NCI-H82 treated with DMSO at 0.1 percent for 48 hours (cell line): ENCODE results near the gene PFKP.

Source experiments
- DNase-seq: peaks from one replicate; lab custom pipeline; 2025; ENCODE audit not compliant: unreplicated experiment; lab: John Stamatoyannopoulos, UW

PFKP gene

DNA sequence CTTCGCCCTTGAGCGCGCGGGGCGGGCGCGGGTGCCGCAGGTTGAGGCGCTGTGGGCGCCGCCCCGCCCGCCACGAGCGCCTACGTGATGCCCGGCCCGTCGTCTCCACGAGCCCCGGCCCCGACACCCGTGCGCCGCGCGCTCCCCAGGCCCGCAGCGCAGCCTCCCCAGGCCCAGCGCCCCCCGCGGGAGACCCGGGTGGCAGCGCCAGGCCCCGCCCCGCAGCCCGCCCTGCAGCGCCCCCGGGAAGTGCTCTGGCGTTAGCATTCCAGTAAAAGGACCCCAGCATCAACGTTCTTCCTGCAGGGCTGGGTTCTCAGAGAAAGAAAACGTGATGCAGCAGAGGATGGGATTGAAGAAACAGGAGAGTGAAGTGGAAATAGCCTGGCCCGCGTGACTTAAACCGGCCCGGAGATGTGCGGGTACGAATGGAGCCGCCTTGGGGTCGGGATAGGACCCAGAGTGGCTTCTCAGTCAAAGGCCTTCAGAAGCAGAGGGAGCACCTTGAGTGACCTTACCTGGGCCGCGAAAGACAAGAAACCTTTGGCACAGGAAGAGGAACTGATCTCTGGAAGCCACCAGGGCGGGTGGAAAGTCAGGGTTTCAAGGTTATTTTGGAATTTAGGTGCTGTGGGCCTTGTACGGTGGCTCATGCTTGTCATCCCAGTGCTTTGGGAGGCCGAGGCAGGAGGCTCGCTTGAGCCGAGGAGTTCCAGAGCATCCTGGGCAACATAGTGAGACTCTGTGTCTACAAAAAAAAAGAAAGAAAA is 1.8 kb downstream of the PFKP start:
- no peak for DNase-seq

DNA sequence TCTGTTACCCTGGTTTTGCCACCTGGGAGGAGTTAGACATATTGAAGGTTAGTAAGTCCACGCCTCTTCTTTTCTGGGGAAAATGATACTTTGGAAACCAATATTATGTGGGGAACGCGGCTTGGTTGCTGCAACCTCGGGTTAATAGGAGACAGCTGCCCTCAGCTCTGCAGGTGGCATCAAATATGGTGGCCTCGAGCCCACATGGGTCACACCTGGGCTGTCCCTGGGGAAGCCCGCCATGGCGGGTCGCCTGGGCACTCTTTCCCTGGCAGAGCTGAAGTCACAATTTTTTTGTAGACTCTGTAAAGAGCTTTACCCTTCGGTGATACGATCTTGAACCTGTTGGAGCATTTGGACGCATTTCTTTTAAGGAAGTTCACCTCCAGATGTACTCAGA is 2.5 kb downstream of the PFKP start:
- DNase-seq: no peak

DNA sequence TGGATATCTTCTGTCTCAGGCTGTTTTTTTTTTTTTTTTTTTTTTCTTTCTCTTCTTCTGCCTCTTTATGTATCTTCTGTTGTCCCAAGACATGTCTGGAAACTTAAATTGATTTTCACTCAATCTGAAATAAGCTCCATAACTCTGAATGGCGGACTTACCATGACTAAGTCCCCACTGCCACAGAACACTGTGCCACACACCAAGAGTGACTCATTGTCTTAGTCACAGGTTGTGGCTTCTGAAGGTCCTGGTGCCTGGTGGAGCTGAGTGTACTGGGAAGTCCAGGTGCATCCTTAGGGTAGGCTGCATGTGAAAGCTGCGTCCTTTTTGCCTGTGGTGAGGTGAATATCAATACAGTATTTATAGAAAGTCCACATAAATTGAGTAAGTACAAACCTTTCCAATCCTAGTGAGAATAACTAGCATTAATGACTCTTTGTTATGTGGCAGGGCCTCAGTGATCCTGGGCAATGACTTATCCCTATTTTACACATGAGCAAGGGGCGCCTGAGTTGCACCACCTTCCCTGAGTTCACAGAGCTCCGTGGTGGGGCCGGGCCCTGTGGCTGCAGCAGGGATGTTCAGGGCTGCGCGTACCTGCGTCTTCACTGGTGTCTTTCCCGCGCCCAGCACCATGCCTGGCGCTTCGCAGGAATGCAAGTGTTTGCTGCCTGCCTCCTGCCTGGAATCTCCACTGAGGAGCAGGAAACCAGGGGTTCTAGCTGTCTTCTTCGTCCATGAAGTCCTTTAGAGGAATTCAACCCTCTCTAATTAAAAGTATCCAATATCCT is 4.3 kb downstream of the PFKP start:
- no peak for DNase-seq

DNA sequence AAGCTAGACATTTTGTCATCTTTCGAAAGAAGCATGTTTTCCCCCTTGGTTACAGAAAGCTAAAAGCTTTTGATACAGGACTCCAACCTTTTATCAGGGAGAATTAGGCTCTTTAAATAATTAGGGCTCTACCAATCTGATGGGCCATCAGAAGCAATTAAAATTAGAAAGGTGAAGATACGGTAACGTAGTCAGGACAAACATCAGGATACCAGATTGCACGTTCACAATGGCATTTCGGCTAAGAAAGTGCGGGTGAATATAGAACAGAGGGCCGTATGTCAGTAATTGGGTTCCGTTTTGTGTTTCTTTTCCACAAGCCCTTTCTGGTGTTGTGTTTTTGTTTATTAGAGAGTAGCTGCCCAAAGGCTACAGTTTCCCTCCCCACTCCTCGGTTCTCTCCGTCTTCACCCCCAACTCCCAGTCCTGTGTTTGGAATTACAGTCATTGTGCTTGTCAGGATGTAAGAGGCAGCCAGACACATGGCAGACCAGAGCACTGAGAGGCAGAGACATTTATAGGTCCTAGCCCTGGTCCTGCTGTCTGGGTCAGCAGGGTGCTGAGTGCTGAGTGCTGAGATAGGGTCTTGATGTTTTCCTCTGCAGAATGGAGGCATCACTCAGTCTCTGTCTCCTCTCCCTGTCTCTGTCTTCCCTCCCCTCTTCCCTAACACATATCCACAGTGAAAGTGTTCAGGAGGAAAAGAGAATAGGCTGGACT is 5.5 kb downstream of the PFKP start:
- no peak for DNase-seq

DNA sequence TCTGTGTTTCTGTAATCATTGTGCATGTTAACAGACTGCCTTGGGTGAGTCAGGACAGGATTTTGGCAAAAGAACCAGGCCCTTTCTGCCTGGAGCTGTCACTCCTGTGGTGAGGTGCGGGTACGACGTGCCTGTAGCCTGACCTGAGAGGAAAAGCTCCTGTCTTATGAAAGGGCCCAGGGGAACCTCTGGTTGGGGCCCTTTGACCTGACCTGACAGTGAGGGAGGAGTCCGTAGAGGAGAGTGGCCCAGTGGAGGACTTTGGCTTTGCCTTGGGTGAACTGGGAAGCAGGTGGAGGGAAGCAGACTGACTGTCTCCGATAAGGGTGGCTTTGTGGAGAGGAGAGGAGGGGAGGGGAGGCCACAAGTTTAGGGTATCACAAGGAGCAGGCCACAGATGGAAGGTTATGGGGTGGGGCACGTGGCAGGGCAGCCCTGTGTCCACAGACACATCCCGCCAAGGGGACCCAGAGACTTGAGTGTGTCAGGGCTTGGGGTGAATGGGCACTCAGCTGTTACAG is 6.9 kb downstream of the PFKP start:
- DNase-seq: no peak

DNA sequence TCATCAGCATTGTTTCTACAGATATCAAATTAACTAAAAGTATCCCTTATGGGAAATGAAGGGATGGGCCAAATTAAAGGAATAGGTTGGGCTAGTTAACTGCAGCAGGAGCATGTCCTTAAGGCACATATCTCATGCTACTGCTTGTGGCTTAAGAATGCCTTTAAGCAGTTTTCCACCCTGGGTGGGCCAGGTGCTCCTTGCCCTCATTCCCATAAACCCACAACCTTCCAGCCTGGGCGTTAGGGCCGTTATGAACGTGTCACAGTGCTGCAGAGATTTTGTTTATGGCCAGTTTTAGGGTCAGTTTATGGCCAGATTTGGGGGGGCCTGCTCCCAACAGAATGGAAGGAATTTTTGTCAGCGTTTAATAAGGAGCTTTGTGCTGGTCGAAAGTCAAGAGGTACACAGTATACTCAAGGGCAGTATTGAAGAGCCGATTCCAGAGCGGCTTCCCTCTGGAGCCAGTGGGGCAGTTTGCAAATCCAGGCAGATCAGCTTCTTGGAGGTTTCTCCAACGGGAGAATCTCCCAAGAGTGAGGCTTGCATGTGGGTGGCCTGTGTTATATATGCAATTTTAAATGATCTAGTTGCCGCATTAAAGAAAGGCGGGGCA is 7.7 kb downstream of the PFKP start:
- no peak for DNase-seq

DNA sequence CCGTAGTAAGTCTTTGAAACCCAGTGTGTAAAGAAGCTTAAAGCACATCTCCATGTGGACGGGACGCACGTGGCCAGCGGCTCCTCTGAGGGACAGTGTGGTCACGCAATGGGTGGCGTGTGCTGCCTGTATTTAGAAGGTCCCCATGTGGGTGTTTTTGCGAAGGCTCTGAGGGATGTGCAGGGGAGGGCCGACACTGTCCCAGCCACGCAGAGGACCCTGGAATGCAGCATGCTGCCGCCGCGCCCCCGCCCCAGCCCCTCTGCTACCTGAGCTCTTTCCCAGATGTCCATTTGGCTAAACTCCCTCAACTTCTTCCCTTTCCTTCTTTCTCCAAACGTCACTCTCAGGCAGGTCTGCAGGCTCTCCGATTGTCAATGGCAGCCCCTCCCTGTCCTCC is 8.8 kb downstream of the PFKP start:
- no peak for DNase-seq

DNA sequence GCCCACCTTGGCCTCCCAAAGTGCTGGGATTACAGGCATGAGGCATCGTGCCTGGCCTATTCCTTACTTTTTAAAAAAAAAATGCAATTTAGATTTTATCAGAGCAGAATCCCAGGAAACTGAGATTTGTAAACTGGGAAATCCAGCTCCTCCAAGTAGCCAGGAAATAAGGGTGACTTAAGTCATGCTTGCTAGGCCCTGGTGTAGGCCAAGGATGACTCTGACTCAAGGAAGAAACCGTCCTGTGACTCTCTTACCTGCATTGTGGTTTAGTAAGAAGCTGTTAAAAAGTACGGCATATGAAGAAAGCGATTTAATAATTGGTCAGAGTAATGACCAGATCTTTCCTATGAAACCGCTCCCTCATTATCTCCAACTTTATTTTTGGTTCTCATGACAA is 10.2 kb downstream of the PFKP start:
- DNase-seq: no peak

DNA sequence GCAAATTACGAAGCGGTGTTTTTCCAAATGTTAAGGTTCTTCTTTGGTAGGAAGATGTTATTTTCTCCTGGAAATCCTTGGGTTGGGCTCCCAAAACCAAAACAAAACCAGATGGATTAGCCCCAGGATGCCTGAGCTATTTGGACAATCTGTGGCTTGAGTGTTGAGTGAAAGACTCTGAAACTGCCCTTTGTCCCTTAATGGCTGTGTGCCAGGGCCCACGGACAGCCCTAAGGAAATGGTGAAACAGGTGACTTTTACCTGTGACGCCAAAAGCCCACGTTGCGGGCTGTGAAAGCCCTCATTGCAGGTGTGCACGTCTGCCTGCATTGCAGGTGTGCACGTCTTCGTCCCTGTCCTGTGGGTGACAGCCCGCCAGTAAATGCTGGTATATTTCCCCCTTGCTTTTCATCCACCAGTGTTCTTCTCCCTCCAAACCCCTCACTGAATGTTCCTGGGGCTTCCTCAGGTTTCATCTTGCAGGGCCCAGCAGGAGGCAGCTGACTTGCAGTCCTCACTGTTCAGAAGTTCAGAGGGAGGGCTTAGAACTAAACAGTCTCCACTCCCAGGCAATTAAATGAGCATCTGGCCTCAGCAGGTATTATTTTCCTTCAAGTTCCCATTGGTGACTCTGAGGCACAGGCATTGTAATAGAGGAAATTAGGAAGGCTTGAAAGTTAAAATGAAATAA is 10.7 kb downstream of the PFKP start:
- peak; percentile 79 for DNase-seq

DNA sequence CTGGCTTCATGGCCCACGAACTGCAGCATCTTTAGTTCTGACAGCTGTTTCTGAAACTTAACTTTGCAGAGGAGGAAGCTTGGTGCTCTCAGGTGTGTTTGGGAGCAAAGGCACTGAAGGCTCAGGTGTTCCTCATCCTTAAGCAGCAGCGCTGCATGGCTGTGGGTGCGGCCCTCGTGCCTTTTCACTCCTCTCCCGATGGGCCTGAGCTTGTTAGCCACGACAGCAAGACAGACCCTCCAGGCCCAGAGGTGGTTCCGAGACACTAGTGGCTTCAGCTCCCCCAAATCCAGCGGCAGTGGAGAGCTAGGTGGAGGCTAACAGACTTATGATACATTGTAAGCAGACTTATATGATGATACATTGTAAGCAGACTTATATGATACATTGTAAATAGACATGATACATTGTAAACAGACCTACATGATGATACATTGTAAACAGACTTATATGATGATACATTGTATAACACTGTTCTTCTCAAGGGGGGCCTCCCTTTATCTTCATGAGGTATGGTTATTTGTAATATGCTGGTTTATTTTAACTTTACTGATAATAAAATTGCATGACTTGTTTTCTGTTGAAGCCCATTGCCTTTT is 14.1 kb downstream of the PFKP start:
- no peak for DNase-seq

DNA sequence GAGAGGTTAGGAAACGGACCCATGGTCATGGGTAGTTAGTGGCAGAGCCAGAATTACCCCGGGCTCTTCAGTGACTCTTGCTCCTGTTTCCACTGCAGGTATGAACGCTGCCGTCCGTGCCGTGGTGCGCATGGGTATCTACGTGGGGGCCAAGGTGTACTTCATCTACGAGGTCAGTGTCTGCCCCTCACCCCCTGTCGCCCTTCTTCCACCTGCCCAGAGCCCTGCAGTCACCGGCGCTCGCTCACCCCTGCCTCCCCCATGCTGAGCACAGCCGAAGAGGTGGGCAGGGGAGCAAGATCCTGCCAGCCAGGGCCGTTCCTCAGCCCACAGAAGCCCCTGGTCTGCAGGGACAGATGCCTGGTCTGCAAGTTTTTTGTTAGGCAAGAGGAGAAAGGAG is 14.9 kb downstream of the PFKP start:
- no peak for DNase-seq

DNA sequence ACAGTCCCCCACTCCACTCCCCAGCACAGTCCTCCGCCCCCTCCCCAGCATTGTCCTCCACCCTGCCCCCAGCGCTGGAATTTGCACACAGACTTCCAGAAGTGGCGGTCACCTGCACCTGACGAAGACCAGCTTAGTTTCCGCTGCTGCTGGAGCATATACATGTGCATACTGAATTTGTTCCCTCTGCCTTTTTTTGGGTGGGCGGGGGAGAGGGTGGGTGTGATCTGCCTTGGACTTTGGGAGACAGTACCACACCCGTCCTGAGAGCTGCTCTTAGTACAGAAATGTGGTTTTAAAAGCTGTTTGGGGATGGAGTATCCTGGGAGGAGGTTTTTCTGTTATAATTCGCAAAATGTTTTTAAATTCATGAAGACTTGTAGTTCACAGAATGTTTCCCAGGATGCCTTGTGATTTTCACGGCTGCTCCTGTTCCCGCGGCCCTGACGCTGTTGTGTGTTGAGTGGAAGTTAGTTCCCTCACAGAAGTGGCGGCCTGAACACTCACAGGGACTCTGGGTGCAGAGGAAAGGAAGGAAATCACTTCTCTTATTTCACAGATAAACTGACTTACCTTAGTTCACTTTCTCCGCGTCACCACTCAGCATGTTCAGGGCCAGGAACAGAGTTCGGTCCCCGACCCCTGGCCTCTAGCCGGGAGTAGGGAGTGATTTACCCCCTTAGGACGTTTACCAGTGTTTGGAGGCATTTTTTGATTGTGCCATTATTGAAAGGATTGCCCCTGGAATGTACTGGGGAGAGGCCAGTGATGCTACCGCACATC is 18.6 kb downstream of the PFKP start:
- no peak for DNase-seq

DNA sequence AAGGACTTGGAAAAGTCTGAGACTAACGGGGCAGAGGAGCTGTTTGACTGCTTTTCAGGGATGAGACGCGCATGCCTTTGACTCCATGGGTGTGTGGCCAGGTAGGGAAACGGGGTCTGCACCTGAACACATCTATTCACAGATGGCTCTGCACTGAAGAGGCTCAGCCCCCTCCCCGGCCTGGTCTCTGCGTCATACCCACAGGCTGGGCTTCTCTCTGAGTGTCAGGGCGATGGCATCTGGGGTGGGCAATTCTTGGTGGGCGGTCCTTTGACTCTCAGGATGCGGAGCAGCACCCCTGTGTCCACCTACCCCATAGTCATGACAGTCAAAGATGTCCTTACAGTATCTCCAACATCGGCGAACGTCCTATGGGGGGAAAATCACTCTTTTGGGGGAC is 23.0 kb downstream of the PFKP start:
- no peak for DNase-seq

DNA sequence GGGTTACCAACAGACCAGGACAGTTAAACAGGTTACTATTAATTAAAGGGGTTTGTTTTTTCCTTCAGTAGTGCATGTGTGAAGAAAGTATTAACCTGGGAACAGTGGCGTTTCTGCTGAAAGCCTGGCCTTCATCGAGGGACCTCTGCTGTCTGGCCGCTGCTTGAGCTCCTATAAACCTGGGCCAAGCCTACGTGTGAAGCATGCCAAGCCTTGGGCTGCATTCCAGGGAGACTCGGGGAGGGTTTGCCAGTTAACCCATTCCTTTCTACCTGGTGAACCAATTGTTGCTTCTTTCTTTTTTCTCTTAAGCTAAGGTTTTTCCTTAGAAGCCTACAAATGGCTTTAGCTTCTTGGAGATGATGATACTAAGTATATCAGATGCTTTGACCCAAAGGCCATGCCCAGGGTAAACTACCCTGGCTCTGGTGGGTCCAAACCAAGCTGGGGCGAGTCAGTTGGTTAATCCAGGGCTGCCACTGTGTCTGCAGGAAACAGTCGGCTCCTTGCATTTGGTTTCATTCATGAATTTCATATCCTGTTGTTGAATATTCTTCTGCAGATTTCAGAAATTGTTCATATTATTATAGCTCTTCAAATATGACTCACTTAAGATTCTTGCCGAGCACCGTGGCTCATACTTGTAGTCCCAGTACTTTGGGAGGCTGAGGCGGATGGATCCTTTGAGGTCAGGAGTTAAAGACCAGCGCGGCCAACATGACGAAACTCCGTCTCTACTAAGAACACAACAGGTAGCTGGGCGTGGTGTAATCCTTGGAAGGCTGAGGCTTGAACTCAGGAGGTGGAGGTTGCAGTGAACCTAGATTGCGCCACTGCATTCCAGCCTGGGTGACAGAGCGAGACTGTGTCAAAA is 23.8 kb downstream of the PFKP start:
- no peak for DNase-seq

DNA sequence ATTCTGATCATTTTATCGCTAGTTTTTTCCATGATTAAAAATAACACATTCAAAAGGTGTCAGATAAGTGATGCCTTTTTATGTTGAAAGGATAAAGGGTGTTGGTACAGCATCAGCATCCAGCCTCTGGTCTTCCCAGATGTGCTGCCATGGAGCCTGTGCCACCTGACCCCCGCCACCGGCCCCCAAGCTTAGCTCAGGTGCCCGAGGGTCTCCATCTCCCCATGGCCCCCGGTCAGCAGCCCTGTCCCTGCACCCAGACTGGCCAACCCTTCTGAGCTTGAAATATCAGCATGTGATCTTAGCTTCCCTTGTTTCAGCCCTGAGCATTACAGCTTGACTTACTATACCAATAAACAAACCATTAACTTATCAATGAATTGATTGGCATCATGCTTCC is 24.6 kb downstream of the PFKP start:
- no peak for DNase-seq

DNA sequence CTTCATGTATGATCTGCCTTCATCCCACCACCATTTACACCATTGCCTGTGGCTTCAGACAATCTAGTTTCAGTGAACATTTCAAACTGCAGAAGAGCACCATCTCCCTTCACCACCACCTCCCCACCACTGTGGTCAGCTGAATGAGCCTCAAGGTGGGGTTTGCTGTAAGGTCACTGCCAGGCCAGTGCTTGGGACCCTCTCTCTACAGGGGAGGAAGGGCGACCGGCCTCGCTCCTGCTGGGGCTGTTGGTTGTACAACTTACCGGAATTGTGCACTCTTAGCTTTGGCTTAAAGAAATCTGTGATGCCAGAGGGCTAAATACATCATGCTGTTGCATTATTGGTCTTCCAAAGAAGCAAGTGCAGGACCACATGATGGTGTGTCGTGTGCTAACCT is 26.6 kb downstream of the PFKP start:
- no peak for DNase-seq

DNA sequence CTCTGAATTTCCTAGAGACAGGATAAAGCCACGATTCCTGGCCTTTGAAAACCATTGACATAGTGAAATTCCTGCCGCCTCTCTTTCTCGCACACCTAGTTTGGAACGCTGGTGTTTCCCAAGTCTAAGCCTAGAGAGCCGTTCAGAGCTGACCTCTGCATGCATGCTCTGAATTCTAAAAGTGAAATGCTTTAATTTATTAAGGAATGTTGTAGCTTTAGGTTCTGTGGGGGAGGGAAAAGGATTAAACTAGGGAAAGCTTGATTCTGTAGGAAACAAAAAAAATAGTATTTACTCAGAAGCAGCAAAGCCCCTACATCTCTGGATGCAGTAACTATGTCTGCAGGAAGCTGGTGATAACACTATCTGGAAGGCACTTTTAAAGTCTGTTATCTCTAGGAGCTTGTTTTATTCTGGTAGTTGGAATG is 27.3 kb downstream of the PFKP start:
- no peak for DNase-seq

DNA sequence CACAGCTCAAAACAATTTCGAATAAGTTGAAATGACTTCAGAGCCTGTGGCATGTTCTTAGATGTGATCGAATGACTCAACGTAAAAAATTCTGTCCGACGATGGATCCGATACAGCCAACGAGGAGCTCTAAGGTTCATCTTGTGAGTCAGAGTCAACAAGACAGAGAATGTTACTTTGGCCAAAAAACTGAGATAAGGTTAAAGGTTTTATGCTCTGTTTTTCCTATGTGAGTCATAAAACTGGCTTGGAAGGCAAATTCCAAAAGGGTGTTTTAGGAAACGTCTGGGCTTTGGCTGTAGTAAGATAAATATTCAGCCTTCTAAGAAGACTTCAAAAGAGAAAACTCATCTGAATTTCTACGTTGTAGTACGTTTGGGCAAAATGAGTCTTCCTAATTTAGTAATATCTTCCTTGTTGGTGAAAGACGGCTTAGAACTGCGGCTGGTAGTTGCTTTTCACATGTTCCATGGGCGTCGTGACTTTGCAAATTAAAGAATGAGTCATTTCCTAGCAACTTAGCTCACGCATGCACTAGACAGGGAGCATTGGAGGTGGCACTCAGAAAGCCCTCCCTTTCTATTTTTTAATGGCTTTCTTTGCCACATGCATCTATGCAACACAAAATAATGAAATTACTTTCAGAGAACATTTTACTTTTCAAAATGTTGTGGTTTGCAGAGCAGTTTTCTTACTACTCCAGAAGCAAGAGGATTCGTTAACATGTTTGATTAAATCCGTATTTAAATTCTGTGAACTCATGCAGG is 28.2 kb downstream of the PFKP start:
- no peak for DNase-seq
